B cell (primary cell): Measurements from ENCODE around the gene OR10H1. TPM values are rescaled to one million over a fixed set of nuclear protein-coding genes. Genes with fewer than 3 reads are reported as not detected.
"Not testable (repeated sequence)": the region's sequence is repeated elsewhere in the genome, so short reads cannot be mapped to it uniquely, and the experiment has no call there.

Source experiments
- ATAC-seq: fragments of 200-7000 bp; cut with Tn5 transposase; one replicate; pipeline ENCODE4 v1.10.0; 2021; ENCODE audit warnings: low read depth, mild to moderate bottlenecking, moderate number of reproducible peaks, moderate library complexity
- CTCF ChIA-PET: fragments of 350-600 bp; sonication (Branson Sonifier 250); formaldehyde crosslinking; loops from one replicate; lab custom pipeline; 2021; ENCODE audit warnings: antibody characterized with exemption, inconsistent platforms; lab: Charles Lee
- POLR2A ChIA-PET: fragments of 350-600 bp; sonication (Branson Sonifier 250); formaldehyde crosslinking; loops from one replicate; lab custom pipeline; 2021; ENCODE audit warnings: antibody characterized with exemption; lab: Charles Lee
- DNase-seq: peaks from one replicate; pipeline ENCODE4 v3.0.0; 2013
- H2AFZ ChIP-seq: 2 replicates; pipeline ENCODE4 v1.6.1; 2012; ENCODE audit warnings: mild to moderate bottlenecking, low read depth, low read length; ENCODE audit not compliant: insufficient read depth, poor library complexity, severe bottlenecking
- H3K27ac ChIP-seq, 2 donors: 1 replicate in 1 of 2; 2 replicates in 1 of 2; pipeline ENCODE4 v1.5.1; 2012 to 2013; ENCODE audit warnings: low read length in 2 of 2, mild to moderate bottlenecking in 2 of 2, moderate library complexity in 1 of 2
- H3K27me3 ChIP-seq, 4 experiments: fragments of 200-600 bp in 1 of 4; sonication (generic) in 1 of 4; replicated peaks in 1 of 4; 1 replicate in 2 of 4; 2 replicates in 2 of 4; pipeline versions ENCODE4 v1.6.1 to v1.7.0; 2013 to 2016; ENCODE audit warnings: low read length in 3 of 4, mild to moderate bottlenecking in 2 of 4, mixed read lengths in 1 of 4, moderate library complexity in 1 of 4; ENCODE audit not compliant: insufficient read depth in 4 of 4, control insufficient read depth in 3 of 4; ENCODE audit errors: control extremely low read depth in 1 of 4
- H3K36me3 ChIP-seq, 2 experiments: replicated peaks in 1 of 2; 1 replicate in 1 of 2; 2 replicates in 1 of 2; pipeline versions ENCODE4 v1.6.1 to v1.7.1; 2013; ENCODE audit warnings: low read length in 1 of 2; ENCODE audit not compliant: insufficient read depth in 2 of 2, control insufficient read depth in 1 of 2; ENCODE audit errors: control extremely low read depth in 1 of 2, extremely low read depth in 1 of 2
- H3K4me1 ChIP-seq, 2 donors: fragments of 200-600 bp in 1 of 2; sonication (generic) in 1 of 2; 1 replicate in 1 of 2; 2 replicates in 1 of 2; pipeline versions ENCODE4 v1.5.1 to v1.6.1; 2013 to 2017; ENCODE audit warnings: low read length in 2 of 2; ENCODE audit not compliant: control insufficient read depth in 2 of 2, insufficient read depth in 2 of 2
- H3K4me2 ChIP-seq: replicated peaks from 2 replicates; pipeline ENCODE3; 2012; ENCODE audit warnings: mild to moderate bottlenecking, low read depth, low read length; ENCODE audit not compliant: poor library complexity, severe bottlenecking
- H3K4me3 ChIP-seq, 5 experiments: fragments of 200-600 bp in 1 of 5; sonication (generic) in 1 of 5; 1 replicate in 3 of 5; 2 replicates in 2 of 5; pipeline versions ENCODE4 v1.5.1 to v1.7.0; 2011 to 2016; ENCODE audit warnings: low read length in 4 of 5, mild to moderate bottlenecking in 4 of 5, low read depth in 2 of 5, control low read depth in 1 of 5, moderate library complexity in 1 of 5; ENCODE audit not compliant: insufficient read depth in 1 of 5; ENCODE audit errors: control extremely low read depth in 1 of 5, extremely low read depth in 1 of 5
- H3K79me2 ChIP-seq: fragments of 200-600 bp; sonication (generic); one replicate; pipeline ENCODE4 v1.6.0; 2016; ENCODE audit warnings: low read length; ENCODE audit not compliant: control insufficient read depth, insufficient read depth
- H3K9ac ChIP-seq: fragments of 200-600 bp; sonication (generic); 2 replicates; pipeline ENCODE4 v1.6.1; 2017; ENCODE audit warnings: mild to moderate bottlenecking, low read length, moderate library complexity
- H3K9me3 ChIP-seq, 3 donors: one replicate each; pipeline versions ENCODE4 v1.6.1 to v1.7.1; 2013; ENCODE audit warnings: low read length in 2 of 3; ENCODE audit not compliant: control insufficient read depth in 2 of 3, insufficient read depth in 1 of 3; ENCODE audit errors: control extremely low read depth in 1 of 3
- H4K20me1 ChIP-seq: 2 replicates; pipeline ENCODE4 v1.6.0; 2012; ENCODE audit warnings: mild to moderate bottlenecking, low read length; ENCODE audit not compliant: insufficient read depth, control insufficient read depth, poor library complexity, severe bottlenecking
- H3K27ac Mint-ChIP-seq: one replicate; pipeline ENCODE4 v1.8.0; 2021; ENCODE audit warnings: mixed read lengths
- H3K27me3 Mint-ChIP-seq: one replicate; pipeline ENCODE4 v1.8.0; 2021; ENCODE audit warnings: mixed read lengths
- H3K4me1 Mint-ChIP-seq: one replicate; pipeline ENCODE4 v1.8.0; 2021; ENCODE audit warnings: mixed read lengths
- H3K4me3 Mint-ChIP-seq: one replicate; pipeline ENCODE4 v1.8.0; 2021; ENCODE audit warnings: mixed read lengths
- H3K9me3 Mint-ChIP-seq: one replicate; pipeline ENCODE4 v1.8.0; 2022; ENCODE audit warnings: mixed read lengths; ENCODE audit not compliant: insufficient read depth
- CTCF ChIP-seq: fragments of 200-600 bp; IDR thresholded peaks from one replicate; pipeline ENCODE4 v1.8.0; 2022; ENCODE audit warnings: antibody characterized with exemption, mild to moderate bottlenecking
- EZH2 ChIP-seq: IDR thresholded peaks from 2 replicates; pipeline ENCODE4 v1.6.1; 2012; ENCODE audit warnings: borderline replicate concordance, low read depth, mild to moderate bottlenecking, moderate library complexity, low read length; ENCODE audit not compliant: insufficient read depth, poor library complexity, severe bottlenecking
- WGBS: methylation state at CpG from one replicate; pipeline ENCODE4 v1.1.5; 2013; ENCODE audit warnings: missing lambda C conversion rate; ENCODE audit not compliant: insufficient coverage; 5-methylcytosine and 5-hydroxymethylcytosine counted together
- intact Hi-C: fragments of 100-400 bp; cut with micrococcal nuclease; formaldehyde crosslinking; loops from one replicate; pipeline ENCODE4 v1.10.0; 2022
- polyA plus RNA-seq: library from polyadenylated mRNA; depleted of rRNA; stranded (reverse); fragments of >200 nt; gene quantifications from 2 replicates; pipeline ENCODE4 v1.2.3, GENCODE V29; 2012
- total RNA-seq, 2 donors: library from RNA; stranded (reverse); fragments of 120-200 nt in 1 of 2; gene quantifications; 1 replicate in 1 of 2; 2 replicates in 1 of 2; pipeline versions ENCODE4 v1.2.3 to v1.2.4, GENCODE V29; 2013 to 2022

OR10H1 gene
- total and polyA plus RNA-seq, 2 donors (not counting 1 experiment from before 2014, with no cell fraction given): 0.10 TPM; not detected in 1

DNA sequence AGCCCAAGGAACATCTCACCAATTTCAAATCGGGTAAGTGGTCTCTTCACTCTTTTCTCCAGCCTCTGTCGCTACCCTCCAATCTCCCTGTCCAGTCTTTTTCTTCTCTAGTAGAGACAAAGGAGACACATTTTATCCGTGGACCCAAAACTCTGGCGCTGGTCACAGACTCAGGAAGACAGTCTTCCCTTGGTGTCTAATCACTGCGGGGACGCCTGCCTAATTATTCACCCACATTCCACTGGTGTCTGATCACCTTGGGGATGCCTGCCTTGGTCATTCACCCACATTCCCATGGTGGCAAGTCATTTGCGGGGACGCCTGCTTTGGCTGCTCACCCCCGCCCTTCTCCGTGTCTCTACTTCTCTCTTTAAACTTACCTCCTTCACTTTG is 13.8 kb upstream of the OR10H1 start:
- Histone ChIP-seq H3K9ac (no peak overlapping the region), H3K36me3 (no peaks in the 10 kb centered on the region), H3K4me2 (no peak overlapping the region), H2AFZ (no peak overlapping the region), H3K27ac (no peak overlapping the region), H3K79me2 (no peaks in the 10 kb centered on the region), H4K20me1 (no peaks in the 10 kb centered on the region), H3K4me3 (no peak overlapping the region), H3K4me1 (no peaks in the 10 kb centered on the region), H3K27me3 (no peaks in the 10 kb centered on the region), H3K9me3 (no peaks in the 10 kb centered on the region)
- POLR2A ChIA-PET: no interaction called here
- Mint-ChIP-seq H3K4me3 (no peak overlapping the region), H3K27ac (no peak overlapping the region), H3K27me3 (peaks cover 18% of the 10 kb centered on the region), H3K4me1 (no peaks in the 10 kb centered on the region), H3K9me3 (no peaks in the 10 kb centered on the region)
- intact Hi-C loops: no loop called here
- WGBS: 94% methylated on average over 10 of the region's 10 CpGs
- CTCF ChIA-PET: no interaction called here
- DNase-seq (no peak), ATAC-seq (no peak)
- TF ChIP-seq CTCF (no peak), EZH2 (no peak)

- H2AFZ ChIP-seq, H3K79me2 ChIP-seq, H4K20me1 ChIP-seq, H3K27ac Mint-ChIP-seq, POLR2A ChIA-PET, CTCF ChIA-PET, H3K4me1 Mint-ChIP-seq, H3K4me2 ChIP-seq, DNase-seq, H3K9me3 ChIP-seq, intact Hi-C loops, H3K9ac ChIP-seq, H3K4me3 ChIP-seq, H3K4me1 ChIP-seq, H3K4me3 Mint-ChIP-seq, H3K9me3 Mint-ChIP-seq, H3K27me3 ChIP-seq, H3K36me3 ChIP-seq, H3K27ac ChIP-seq, ATAC-seq: not testable (repeated sequence)
- peaks cover 18% of the 10 kb centered on the region for H3K27me3 Mint-ChIP-seq
- 74% methylated on average over 12 of the region's 13 CpGs for WGBS
Measured at GRCh38 chr19:15828611-15829305, 13.3 kb upstream of the OR10H1 start.
